GM12892 (cell line): ENCODE data around the gene CLCF1.

Experiments
- POLR2A ChIP-seq: IDR thresholded peaks from 2 replicates; pipeline ENCODE4 v1.6.1; 2011; ENCODE audit warnings: low read depth, low read length, control low read depth
- POLR2AphosphoS5 ChIP-seq: IDR thresholded peaks from 2 replicates; pipeline ENCODE4 v1.6.1; 2011; ENCODE audit warnings: low read depth, low read length, control low read depth
- TAF1 ChIP-seq: IDR thresholded peaks from 2 replicates; pipeline ENCODE4 v1.6.1; 2011; ENCODE audit warnings: low read depth, mild to moderate bottlenecking, control low read depth, low read length, borderline replicate concordance

- TF ChIP-seq POLR2AphosphoS5: no peak
- no peak for TF ChIP-seq TAF1
- no peak for TF ChIP-seq POLR2A
Observed at GRCh38 chr11:67420147-67420645, 46.8 kb upstream of the CLCF1 start.
